C4-2B (cell line): ENCODE results near the gene AKAIN1.

ENCODE experiments used
- ZFX ChIP-seq: fragments of 450-650 bp; IDR thresholded peaks from 2 replicates; pipeline ENCODE4 v1.6.1; 2017
- TF ChIP-seq, protein P1 (sequence below): fragments of 450-650 bp; conservative IDR thresholded peaks from 2 replicates; pipeline ENCODE4 v1.5.1; 2017; ENCODE audit warnings: mild to moderate bottlenecking

DNA sequence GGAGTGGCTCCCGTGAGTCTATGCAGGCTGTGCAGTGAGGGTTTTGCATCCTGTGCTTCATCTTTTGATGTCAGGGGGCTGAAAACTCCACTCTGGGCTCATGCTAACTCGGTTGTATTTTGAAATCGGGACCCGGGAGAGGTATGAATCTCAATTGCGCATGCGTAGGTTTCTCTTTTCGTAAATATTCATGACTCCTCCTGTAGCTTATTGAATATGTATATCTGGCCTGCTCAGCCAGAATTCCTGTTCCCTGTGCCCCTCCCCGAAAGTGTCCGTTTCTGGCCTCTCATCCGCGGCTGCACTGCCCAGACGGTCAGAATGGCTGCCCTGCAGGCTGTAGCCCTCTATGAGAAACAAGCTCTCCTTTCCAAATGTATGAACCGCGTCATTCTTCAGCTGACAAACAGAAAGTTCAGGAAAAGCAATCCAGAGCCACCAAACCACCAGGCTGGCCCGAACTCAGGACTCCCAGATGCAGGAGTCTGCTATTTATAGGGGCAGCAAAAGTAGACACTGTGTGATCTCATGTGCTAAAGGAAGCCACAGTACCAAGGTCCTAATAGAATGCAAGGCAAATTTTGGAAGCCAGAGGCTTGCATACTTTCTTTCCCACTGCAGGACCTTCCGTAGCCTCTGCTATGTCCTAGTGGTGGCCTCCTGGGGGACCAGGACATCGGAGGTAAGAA is 41.7 kb downstream of the AKAIN1 start:
- TF ChIP-seq, protein P1, sequence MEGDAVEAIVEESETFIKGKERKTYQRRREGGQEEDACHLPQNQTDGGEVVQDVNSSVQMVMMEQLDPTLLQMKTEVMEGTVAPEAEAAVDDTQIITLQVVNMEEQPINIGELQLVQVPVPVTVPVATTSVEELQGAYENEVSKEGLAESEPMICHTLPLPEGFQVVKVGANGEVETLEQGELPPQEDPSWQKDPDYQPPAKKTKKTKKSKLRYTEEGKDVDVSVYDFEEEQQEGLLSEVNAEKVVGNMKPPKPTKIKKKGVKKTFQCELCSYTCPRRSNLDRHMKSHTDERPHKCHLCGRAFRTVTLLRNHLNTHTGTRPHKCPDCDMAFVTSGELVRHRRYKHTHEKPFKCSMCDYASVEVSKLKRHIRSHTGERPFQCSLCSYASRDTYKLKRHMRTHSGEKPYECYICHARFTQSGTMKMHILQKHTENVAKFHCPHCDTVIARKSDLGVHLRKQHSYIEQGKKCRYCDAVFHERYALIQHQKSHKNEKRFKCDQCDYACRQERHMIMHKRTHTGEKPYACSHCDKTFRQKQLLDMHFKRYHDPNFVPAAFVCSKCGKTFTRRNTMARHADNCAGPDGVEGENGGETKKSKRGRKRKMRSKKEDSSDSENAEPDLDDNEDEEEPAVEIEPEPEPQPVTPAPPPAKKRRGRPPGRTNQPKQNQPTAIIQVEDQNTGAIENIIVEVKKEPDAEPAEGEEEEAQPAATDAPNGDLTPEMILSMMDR = no peak
- TF ChIP-seq ZFX = no peak
